ENCODE measurements around the gene TPPP. TPM values are rescaled to one million over a fixed set of nuclear protein-coding genes. Genes with fewer than 3 reads are reported as not detected.

TPPP gene
- total RNA-seq, 2 experiments from 2014 or later, result 0.18 to 0.20 TPM

DNA sequence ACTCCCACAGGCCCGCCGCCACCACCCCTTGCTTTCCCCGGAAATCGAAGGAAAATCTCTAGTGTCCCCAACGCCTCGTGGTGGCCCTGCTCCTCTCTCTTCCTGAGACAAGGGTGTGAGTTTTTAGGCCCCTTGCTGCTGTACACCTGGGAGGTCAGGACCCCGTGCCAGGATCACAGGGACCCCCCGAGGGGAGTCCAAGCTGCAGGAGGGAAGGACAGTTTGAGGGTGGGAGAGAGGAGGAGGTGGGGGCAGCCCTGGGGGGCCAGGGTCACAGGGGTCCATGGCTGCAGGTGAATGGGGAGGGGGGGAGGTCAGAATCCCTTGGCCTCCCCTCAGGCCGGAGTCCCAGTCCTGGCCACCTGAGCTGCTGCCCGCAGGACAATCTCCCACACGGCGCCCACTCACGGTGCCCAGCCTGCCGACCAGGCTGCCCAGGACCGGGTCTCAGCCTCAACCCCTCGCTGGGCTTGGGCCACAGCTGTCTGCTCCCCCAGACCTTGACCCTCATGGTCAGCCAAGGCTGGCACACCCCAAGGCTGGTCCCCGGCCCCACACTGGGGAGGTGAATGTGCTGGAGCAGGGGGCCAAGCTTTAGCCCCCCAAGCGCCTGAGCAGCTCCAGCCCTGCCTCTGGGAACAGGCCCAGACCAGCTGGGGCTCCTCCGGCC is 19.9 kb downstream of the TPPP start:
- TF ChIP-seq, protein P1, sequence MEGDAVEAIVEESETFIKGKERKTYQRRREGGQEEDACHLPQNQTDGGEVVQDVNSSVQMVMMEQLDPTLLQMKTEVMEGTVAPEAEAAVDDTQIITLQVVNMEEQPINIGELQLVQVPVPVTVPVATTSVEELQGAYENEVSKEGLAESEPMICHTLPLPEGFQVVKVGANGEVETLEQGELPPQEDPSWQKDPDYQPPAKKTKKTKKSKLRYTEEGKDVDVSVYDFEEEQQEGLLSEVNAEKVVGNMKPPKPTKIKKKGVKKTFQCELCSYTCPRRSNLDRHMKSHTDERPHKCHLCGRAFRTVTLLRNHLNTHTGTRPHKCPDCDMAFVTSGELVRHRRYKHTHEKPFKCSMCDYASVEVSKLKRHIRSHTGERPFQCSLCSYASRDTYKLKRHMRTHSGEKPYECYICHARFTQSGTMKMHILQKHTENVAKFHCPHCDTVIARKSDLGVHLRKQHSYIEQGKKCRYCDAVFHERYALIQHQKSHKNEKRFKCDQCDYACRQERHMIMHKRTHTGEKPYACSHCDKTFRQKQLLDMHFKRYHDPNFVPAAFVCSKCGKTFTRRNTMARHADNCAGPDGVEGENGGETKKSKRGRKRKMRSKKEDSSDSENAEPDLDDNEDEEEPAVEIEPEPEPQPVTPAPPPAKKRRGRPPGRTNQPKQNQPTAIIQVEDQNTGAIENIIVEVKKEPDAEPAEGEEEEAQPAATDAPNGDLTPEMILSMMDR (IDR thresholded peaks at IDR 0.05), result no peak
- ChIA-PET POLR2A (interaction anchor here (0.6 to 1.4 kb wide), 4 partner anchors 9 to 219 kb away, joined by 3 to 4 read pairs (median 3); partner anchors contain the start of genes BRD9 and TRIP13), CTCF (interaction anchor here (0.8 to 1.4 kb wide), 2 partner anchors 228 to 230 kb away, joined by 3 to 5 read pairs; no protein-coding TSS in a partner anchor)
- Mint-ChIP-seq H3K4me1 (ENCODE audit: low read depth) (peaks cover 12% of the 10 kb centered on the region), H3K36me3 (ENCODE audit: low read depth) (no peaks in the 10 kb centered on the region), H3K4me3 (no peak overlapping the region), H3K27ac (no peak overlapping the region), H3K27me3 (peaks cover 7% of the 10 kb centered on the region), H3K9me3 (no peaks in the 10 kb centered on the region)
- DNase-seq (no peak), ATAC-seq (no peak)
- intact Hi-C loops (cut with micrococcal nuclease), result loop anchor here (5.0 kb wide), 1 partner anchor 229 kb away; no protein-coding TSS in a partner anchor

DNA sequence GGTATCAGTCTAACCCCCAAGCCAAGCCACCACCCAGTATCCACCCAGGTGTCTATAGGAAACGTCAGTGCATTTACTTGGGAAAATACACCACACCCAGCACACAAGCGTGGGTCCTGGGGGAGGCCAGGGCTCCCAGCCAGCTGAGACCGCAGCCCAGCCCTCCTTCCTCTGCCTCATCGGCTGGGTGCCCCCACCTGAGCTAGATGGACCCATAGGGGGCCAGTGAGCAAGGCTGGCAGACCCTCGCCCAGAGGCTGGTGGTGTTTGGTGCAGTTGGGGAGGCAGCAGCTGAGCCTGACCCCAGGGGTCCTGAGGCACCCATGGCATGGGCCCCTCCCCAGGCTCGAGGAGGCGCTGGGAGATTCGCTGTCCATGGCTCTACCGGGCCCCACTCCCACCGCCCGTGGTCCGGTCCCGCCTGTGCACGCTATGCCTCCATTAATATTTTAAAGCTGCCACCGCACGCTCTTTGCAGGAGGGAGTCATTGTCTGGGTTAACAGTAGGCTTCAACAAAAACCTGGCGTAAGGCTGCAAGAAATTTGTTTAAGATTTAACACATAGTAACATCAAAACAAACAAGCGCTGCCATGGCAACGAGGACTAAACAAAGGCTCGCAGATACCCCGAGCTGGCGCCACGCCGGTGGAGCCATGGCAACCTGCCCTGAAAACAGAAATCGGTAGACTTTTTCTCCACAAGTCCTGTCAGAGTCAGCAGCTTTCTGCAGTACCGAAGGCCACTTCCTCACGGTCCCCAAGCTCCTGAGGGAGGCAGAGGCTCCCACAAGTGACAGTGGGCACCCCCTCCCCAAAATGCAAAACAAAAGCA is 20.6 kb downstream of the TPPP start:
- H3K27me3 Mint-ChIP-seq, result peaks cover 7% of the 10 kb centered on the region
- intact Hi-C loops (cut with micrococcal nuclease), result loop anchor here (5.0 kb wide), 1 partner anchor 230 kb away; no protein-coding TSS in a partner anchor
- ChIA-PET CTCF (interaction anchor here (0.7 to 1.4 kb wide), 4 partner anchors 16 to 231 kb away, joined by 3 to 5 read pairs (median 4); no protein-coding TSS in a partner anchor), POLR2A (interaction anchor here (0.6 to 1.4 kb wide), 3 partner anchors 169 to 220 kb away, joined by 3 to 4 read pairs (median 3); partner anchors contain the start of genes BRD9 and TRIP13)
- peaks cover under 1% of the 10 kb centered on the region for H3K36me3 Mint-ChIP-seq (ENCODE audit: low read depth)
- peaks cover 12% of the 10 kb centered on the region for H3K4me1 Mint-ChIP-seq (ENCODE audit: low read depth)
- no peak overlapping the region for H3K27ac Mint-ChIP-seq
- peak; percentile 75 for DNase-seq
- H3K4me3 Mint-ChIP-seq, result no peak overlapping the region
- TF ChIP-seq, protein P1 (IDR thresholded peaks at IDR 0.05), result no peak
- ATAC-seq, result peak; percentile 18
- no peaks in the 10 kb centered on the region for H3K9me3 Mint-ChIP-seq

DNA sequence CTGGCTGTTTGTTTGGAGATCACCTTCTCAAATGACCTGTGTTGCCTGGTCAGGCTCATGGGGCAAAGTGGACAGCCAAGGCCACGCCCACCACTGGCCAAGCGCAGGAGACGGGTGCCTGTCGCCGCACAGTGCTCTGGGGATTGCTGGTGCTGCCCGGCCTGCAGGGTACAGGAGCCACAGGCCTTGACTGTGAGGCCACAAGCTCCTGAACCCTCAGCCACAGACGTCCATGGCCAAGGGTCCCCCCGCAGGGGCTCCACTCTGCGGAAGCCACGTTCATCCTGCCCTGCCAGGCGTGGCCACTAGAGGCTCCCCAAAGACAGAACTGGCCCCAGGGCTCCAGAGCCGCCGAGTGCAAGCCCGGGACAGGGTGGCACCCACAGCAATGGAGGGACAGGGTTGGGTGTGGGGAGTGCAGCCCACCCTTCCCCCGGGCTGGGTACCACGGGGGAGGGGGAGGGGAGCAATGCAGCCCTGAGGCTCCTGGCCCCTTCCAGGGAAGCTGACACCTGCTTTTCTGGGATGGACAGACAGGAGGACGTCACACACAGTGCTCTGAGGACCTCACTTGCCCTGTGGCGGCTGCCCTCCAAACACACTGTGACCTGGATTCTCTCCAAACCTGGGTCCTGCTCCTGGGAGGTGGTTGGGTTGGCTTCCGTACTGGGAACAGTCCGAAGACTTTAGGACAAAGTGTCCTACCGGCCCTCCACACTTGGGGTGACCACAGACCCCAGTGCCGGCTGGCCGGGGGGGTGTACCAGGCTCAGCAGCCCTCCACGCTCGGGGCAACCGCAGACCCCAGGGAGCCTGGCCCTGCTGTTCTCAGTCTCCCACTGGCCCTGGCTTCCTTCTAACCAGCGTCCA is 21.5 kb downstream of the TPPP start:
- Mint-ChIP-seq H3K4me3 (no peak overlapping the region), H3K36me3 (ENCODE audit: low read depth) (peaks cover 7% of the 10 kb centered on the region), H3K9me3 (no peaks in the 10 kb centered on the region), H3K27ac (no peak overlapping the region), H3K4me1 (ENCODE audit: low read depth) (peaks cover 12% of the 10 kb centered on the region), H3K27me3 (peaks cover 7% of the 10 kb centered on the region)
- CTCF ChIA-PET, result interaction anchor here (1.3 to 1.4 kb wide), 2 partner anchors 17 to 230 kb away, joined by 4 to 5 read pairs; no protein-coding TSS in a partner anchor
- intact Hi-C loops (cut with micrococcal nuclease), result loop anchor here (5.0 kb wide), 1 partner anchor 231 kb away; no protein-coding TSS in a partner anchor
- DNase-seq, result peak; percentile 80
- peak; percentile 87 for ATAC-seq
- POLR2A ChIA-PET, result interaction anchor here (1.0 kb wide), 1 partner anchor 215 kb away, joined by 3 read pairs; no protein-coding TSS in a partner anchor
- TF ChIP-seq, protein P1 (IDR thresholded peaks at IDR 0.05), result peak; percentile 88

DNA sequence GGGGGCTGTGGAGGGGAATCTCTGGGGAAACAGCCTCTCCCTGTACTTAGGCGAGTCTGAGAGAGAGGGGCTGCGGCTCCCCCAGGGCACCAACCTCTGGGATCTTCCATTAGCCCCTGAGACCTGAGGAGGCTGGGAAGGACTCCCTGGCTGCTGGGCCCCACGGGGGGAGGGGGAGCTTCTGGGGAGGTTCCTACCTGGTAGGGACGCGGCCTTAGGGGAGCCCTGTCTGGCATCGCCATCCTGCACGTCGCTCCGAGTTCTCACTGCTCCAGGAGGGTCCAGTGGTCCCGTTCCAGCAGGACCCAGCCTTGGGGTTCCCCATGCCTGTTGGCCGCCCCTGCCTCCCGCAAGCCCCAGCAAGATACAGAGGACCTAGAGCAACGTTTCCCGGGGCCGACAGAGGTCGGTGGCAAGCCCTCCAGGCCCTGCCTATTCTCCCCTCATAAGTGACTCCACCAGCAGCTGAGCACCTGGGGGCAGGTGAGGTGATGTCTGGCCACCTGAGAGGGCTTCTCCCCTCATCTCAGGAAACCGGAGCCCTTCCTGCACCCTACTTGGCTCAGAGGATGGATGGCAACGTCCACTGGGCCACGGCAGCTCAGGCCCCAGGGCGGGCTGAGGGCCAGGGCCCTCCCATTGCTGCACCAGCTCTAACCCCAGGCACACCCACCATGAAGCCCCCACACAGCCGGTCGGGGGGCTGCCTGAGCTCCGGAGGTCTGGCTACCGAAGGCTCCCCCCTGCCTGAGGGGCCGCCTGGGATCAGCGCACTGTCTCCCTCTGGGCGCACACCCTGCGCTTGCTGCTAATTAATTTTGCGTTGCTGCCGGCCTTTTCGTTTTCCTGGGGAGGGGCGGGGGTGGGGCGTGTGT is 22.5 kb downstream of the TPPP start:
- POLR2A ChIA-PET, result no interaction called here
- intact Hi-C loops (cut with micrococcal nuclease), result loop anchor here (5.0 kb wide), 1 partner anchor 232 kb away; no protein-coding TSS in a partner anchor
- CTCF ChIA-PET, result interaction anchor here (1.1 to 1.3 kb wide), 2 partner anchors 16 to 98 kb away, joined by 3 to 4 read pairs; no protein-coding TSS in a partner anchor
- H3K27me3 Mint-ChIP-seq, result peaks cover 3% of the 10 kb centered on the region
- no peak overlapping the region for H3K4me3 Mint-ChIP-seq
- peaks cover 12% of the 10 kb centered on the region for H3K4me1 Mint-ChIP-seq (ENCODE audit: low read depth)
- DNase-seq (no peak), ATAC-seq (no peak)
- H3K36me3 Mint-ChIP-seq (ENCODE audit: low read depth), result peaks cover 8% of the 10 kb centered on the region
- no peak overlapping the region for H3K27ac Mint-ChIP-seq
- no peaks in the 10 kb centered on the region for H3K9me3 Mint-ChIP-seq
- TF ChIP-seq, protein P1 (IDR thresholded peaks at IDR 0.05), result no peak
